ENCODE measurements around the gene PRKCSH. TPM values are rescaled to one million over a fixed set of nuclear protein-coding genes. Genes with fewer than 3 reads are reported as not detected.

PRKCSH gene
- total RNA-seq, 1 donor from 2014 or later: 120 TPM

- H3K27me3 ChIP-seq (ENCODE audit: low read depth): peaks cover 4% of the 10 kb centered on the region
- H3K9me3 ChIP-seq (replicated peaks): no peaks in the 10 kb centered on the region
- intact Hi-C loops (cut with micrococcal nuclease): no loop called here
- H3K36me3 ChIP-seq: peaks cover 84% of the 10 kb centered on the region
- H3K4me3 ChIP-seq: no peak overlapping the region
- peaks cover 18% of the 10 kb centered on the region for H3K4me1 ChIP-seq
- peak; percentile 56 for DNase-seq
- no peak overlapping the region for H3K27ac ChIP-seq (replicated peaks)
- TF ChIP-seq CTCF (IDR thresholded peaks at IDR 0.05; ENCODE audit: borderline replicate concordance): peak; percentile 77
Observed at GRCh38 chr19:11446652-11447301, 11.3 kb downstream of the PRKCSH start.

GRCh38 chr19:11447347-11448262, 12.2 kb downstream of the PRKCSH start:
- Histone ChIP-seq H3K27me3 (ENCODE audit: low read depth) (peaks cover 12% of the 10 kb centered on the region), H3K36me3 (peaks cover 76% of the 10 kb centered on the region), H3K9me3 (replicated peaks) (no peaks in the 10 kb centered on the region), H3K4me1 (peaks cover 18% of the 10 kb centered on the region), H3K27ac (replicated peaks) (no peak overlapping the region), H3K4me3 (no peak overlapping the region)
- no peak for DNase-seq
- intact Hi-C loops (cut with micrococcal nuclease): no loop called here
- TF ChIP-seq CTCF (IDR thresholded peaks at IDR 0.05; ENCODE audit: borderline replicate concordance): no peak

GRCh38 chr19:11448410-11448809, 13.0 kb downstream of the PRKCSH start:
- Histone ChIP-seq H3K4me1 (peaks cover 18% of the 10 kb centered on the region), H3K36me3 (peaks cover 68% of the 10 kb centered on the region), H3K4me3 (no peak overlapping the region), H3K9me3 (replicated peaks) (no peaks in the 10 kb centered on the region), H3K27ac (replicated peaks) (no peak overlapping the region), H3K27me3 (ENCODE audit: low read depth) (peaks cover 20% of the 10 kb centered on the region)
- TF ChIP-seq CTCF (IDR thresholded peaks at IDR 0.05; ENCODE audit: borderline replicate concordance): no peak
- intact Hi-C loops (cut with micrococcal nuclease): no loop called here
- DNase-seq: no peak

- intact Hi-C loops (cut with micrococcal nuclease): no loop called here
- no peak for DNase-seq
- Histone ChIP-seq H3K27me3 (ENCODE audit: low read depth) (peaks cover 25% of the 10 kb centered on the region), H3K9me3 (replicated peaks) (no peaks in the 10 kb centered on the region), H3K36me3 (peaks cover 62% of the 10 kb centered on the region), H3K4me1 (peaks cover 11% of the 10 kb centered on the region), H3K4me3 (no peak overlapping the region), H3K27ac (replicated peaks) (no peak overlapping the region)
- TF ChIP-seq CTCF (IDR thresholded peaks at IDR 0.05; ENCODE audit: borderline replicate concordance): no peak
Observed at GRCh38 chr19:11448923-11449554, 13.6 kb downstream of the PRKCSH start.

GRCh38 chr19:11450570-11451326, 15.3 kb downstream of the PRKCSH start:
- no peak overlapping the region for H3K4me3 ChIP-seq
- H3K9me3 ChIP-seq (replicated peaks): no peaks in the 10 kb centered on the region
- H3K27me3 ChIP-seq (ENCODE audit: low read depth): peaks cover 27% of the 10 kb centered on the region
- DNase-seq: no peak
- no peaks in the 10 kb centered on the region for H3K4me1 ChIP-seq
- peak overlapping the region; percentile 23 for H3K27ac ChIP-seq (replicated peaks)
- peaks cover 45% of the 10 kb centered on the region for H3K36me3 ChIP-seq
- intact Hi-C loops (cut with micrococcal nuclease): no loop called here
- TF ChIP-seq CTCF (IDR thresholded peaks at IDR 0.05; ENCODE audit: borderline replicate concordance): no peak

All from left ventricle myocardium inferior (tissue), 1 donor.